Lower leg skin (tissue), 4 donors: ENCODE data around the gene ELF5. TPM values are rescaled to one million over a fixed set of nuclear protein-coding genes. Genes with fewer than 3 reads are reported as not detected.
A peak's percentile ranks its signal among the peaks of the same experiment; 100 is the strongest.

Source experiments
- DNase-seq, 2 donors: peaks; one replicate each; pipeline ENCODE4 v3.0.0-alpha.2; 2019; ENCODE audit warnings: low spot score in 2 of 2
- H3K4me3 ChIP-seq: fragments of 200-600 bp; sonication (generic); 2 replicates; pipeline ENCODE4 v1.5.1; 2017; ENCODE audit warnings: mild to moderate bottlenecking, low read depth; ENCODE audit not compliant: poor library complexity, severe bottlenecking
- POLR2A ChIP-seq, 2 donors: fragments of 450-650 bp; IDR thresholded peaks; one replicate each; pipeline ENCODE4 v1.6.1; 2016 to 2017; ENCODE audit warnings: antibody characterized with exemption in 2 of 2, mild to moderate bottlenecking in 1 of 2, moderate library complexity in 1 of 2
- WGBS, 2 donors: methylation state at CpG; one replicate each; pipeline ENCODE4 v1.1.5; 2018; 5-methylcytosine and 5-hydroxymethylcytosine counted together
- intact Hi-C: fragments of 100-400 bp; cut with DNase I; formaldehyde crosslinking; loops from one replicate; pipeline ENCODE4 v1.15.0; 2023; ENCODE audit warnings: low total_unique reads
- total RNA-seq, 4 donors: library from RNA; depleted of rRNA; stranded (reverse); fragments of >200 nt; gene quantifications; one replicate each; pipeline ENCODE4 v1.1.0, GENCODE V29; 2016
- TF ChIP-seq, protein P1 (sequence below), 3 donors: fragments of 450-650 bp; IDR thresholded peaks; one replicate each; pipeline ENCODE4 v1.5.1; 2016; ENCODE audit warnings: antibody characterized with exemption in 3 of 3, mild to moderate bottlenecking in 3 of 3, moderate library complexity in 2 of 3

ELF5 gene
- total RNA-seq, 4 donors from 2014 or later: 1.9 to 13.5 (median 9.9) TPM

DNA sequence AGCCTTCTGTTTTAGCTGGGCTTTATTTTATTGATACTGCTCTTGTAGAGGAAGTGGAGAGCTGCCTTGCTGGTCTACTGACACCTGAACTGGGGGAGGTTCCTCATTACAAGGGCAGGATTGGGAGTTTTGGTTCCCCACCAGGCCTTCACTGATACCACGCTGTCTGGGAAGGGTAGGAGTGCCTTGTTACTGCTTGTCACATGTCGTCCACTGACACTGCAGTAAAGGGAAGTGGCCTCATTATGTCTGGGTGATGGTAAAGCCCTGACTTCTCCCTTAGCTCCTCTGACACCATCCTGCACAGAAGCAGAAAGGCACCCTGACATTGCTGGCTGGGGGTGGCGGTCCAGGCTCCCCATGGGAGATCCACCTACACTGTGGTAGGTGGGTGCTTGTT, 38.7 kb upstream of the ELF5 start:
- H3K4me3 ChIP-seq: no peak overlapping the region
- TF ChIP-seq, protein P1, sequence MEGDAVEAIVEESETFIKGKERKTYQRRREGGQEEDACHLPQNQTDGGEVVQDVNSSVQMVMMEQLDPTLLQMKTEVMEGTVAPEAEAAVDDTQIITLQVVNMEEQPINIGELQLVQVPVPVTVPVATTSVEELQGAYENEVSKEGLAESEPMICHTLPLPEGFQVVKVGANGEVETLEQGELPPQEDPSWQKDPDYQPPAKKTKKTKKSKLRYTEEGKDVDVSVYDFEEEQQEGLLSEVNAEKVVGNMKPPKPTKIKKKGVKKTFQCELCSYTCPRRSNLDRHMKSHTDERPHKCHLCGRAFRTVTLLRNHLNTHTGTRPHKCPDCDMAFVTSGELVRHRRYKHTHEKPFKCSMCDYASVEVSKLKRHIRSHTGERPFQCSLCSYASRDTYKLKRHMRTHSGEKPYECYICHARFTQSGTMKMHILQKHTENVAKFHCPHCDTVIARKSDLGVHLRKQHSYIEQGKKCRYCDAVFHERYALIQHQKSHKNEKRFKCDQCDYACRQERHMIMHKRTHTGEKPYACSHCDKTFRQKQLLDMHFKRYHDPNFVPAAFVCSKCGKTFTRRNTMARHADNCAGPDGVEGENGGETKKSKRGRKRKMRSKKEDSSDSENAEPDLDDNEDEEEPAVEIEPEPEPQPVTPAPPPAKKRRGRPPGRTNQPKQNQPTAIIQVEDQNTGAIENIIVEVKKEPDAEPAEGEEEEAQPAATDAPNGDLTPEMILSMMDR (IDR thresholded peaks at IDR 0.05): no peak
- no peak for TF ChIP-seq POLR2A (IDR thresholded peaks at IDR 0.05)
- no peak for DNase-seq
- intact Hi-C loops: no loop called here
- 56 to 75% methylated on average over 2 to 3 of the region's 3 CpGs for WGBS, 2 donors

DNA sequence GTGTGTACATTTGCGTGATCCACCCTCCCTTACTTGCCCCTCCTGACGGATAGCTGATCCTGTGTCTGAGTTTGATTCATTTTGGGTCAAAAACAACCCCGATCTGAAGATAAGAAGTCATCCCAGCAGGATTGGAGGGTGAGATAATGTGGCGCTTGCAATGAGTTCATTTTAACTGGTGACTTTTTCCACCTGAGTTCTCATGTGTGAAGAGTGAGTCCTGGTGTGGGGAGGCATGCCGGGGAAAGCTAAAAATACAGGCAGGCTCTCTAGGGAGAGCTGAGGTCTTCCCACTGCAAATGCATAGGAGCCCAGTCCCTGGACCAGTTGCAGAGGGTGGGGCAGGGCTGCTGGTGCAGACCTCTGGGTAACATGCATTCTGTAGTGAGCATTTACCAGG, 35.7 kb upstream of the ELF5 start:
- intact Hi-C loops: no loop called here
- no peak for TF ChIP-seq POLR2A (IDR thresholded peaks at IDR 0.05)
- TF ChIP-seq, protein P1 (IDR thresholded peaks at IDR 0.05): no peak
- peak in 1 of 2 donors; percentile 69 for DNase-seq
- 88 to 90% methylated on average over 5 of the region's 5 CpGs for WGBS, 2 donors
- H3K4me3 ChIP-seq: no peak overlapping the region

DNA sequence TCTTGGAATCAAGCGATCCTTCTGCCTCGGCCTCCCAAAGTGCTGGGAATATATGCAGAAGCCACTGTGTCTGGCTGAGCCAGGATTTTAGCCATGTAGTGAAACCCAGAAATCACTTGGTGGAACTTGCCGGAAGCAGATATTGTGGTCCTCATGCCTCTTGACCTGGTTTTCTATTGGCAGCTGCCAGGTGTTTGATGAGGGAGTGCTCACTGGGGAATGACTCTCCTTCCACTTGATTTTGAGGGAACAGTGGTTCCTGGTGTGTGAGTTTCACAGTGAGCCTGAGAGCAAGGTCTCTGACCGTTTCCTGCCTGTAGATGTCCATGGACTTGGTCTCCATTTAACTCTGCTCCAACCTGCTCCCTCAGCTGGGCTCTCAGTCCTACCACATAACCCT, 34.7 kb upstream of the ELF5 start:
- no peak for DNase-seq
- WGBS, 2 donors: 88 to 96% methylated on average over 4 of the region's 4 CpGs
- H3K4me3 ChIP-seq: no peak overlapping the region
- TF ChIP-seq POLR2A (IDR thresholded peaks at IDR 0.05): no peak
- TF ChIP-seq, protein P1 (IDR thresholded peaks at IDR 0.05): no peak
- intact Hi-C loops: no loop called here

DNA sequence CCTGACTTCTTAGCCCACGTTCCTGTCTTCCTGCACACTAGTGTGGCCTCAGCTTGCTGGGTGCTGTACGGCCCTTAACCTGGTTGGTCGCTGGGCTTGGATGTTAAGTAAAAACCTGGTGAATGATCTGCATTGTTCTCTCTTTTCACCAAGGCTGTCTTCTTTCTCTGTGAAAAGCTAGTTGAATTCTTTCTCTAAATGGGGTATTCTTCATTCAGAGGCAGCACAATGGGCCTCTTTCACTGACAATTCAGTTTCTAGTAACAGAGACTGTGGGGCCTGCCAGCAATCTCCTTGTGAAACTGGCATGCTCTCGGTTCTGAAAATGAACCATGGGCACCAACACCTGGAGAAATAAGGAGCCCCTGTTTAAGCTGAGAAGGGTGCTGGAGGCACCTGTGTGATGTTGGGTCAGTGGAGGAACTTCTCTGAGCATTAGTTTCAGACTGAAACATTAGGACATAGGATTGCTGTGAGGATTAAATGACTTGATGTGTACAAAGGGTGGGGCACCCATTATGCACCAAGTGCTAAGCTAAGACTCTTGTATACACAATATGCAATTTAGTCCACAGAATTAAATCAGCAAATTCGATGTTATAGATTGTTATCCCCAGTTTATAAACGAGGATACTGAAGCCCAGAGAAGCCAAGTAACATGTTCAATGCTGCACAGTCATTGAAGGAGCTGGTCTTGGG, 33.1 kb upstream of the ELF5 start:
- intact Hi-C loops: no loop called here
- peak in 1 of 2 donors; percentile 78 for DNase-seq
- H3K4me3 ChIP-seq: no peak overlapping the region
- TF ChIP-seq POLR2A (IDR thresholded peaks at IDR 0.05): no peak
- TF ChIP-seq, protein P1 (IDR thresholded peaks at IDR 0.05): no peak
- WGBS, 2 donors: 41 to 57% methylated on average over 6 of the region's 6 CpGs

DNA sequence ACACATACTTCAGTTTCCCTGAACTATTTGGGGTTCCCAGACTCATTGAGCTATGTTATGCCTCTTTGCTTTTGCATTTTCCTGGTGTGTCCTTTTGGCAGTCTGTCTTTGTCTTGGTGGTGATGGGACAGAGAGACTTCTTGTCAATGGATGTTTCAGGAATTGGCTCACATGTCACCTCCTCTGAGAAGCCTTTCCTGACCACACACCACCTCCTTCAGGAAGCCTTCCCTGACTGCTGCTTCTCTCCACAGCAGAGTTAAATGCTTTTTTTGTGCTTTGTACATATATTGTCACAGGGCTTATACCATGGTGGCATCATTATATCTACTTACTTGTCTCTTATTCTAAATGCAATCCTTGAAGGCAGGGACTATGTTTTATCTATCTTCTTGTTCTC, 28.5 kb upstream of the ELF5 start:
- no peak for DNase-seq
- intact Hi-C loops: no loop called here
- TF ChIP-seq, protein P1 (IDR thresholded peaks at IDR 0.05): no peak
- no peak for TF ChIP-seq POLR2A (IDR thresholded peaks at IDR 0.05)
- H3K4me3 ChIP-seq: no peak overlapping the region

DNA sequence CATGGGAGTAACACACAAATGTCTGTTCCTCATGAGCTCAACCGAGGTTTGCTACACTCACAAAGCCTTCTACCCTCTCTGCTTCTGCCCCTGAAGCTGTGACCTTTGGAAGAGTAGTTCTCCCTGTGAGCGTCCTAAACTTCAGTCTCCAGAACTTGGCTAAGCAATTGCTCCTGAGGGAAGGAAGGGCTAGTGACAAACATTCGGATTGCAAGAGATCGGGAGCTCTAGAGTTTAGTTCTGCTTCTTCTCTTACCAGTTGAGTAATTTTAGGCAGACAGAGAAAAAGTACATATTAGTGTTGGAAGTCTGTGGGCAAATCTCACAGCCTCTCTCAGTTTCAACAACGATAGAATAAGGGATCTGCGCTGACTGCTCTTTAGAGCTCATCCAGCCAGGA, 27.3 kb upstream of the ELF5 start:
- WGBS, 2 donors: 79 to 90% methylated on average over 6 of the region's 6 CpGs
- DNase-seq: no peak
- TF ChIP-seq POLR2A (IDR thresholded peaks at IDR 0.05): no peak
- TF ChIP-seq, protein P1 (IDR thresholded peaks at IDR 0.05): no peak
- no peak overlapping the region for H3K4me3 ChIP-seq
- intact Hi-C loops: no loop called here
